GM18907 (cell line): ENCODE measurements around the gene CDC42SE1.
"Not testable (repeated sequence)": the region's sequence is repeated elsewhere in the genome, so short reads cannot be mapped to it uniquely, and the experiment has no call there.

ENCODE experiments used
- ATAC-seq: cut with Tn5 transposase; IDR thresholded peaks from one replicate; pipeline ENCODE4 v1.9.1; 2021; ENCODE audit warnings: mild to moderate bottlenecking, moderate library complexity; ENCODE audit not compliant: unreplicated experiment

CDC42SE1 gene

GRCh38 chr1:151059109-151060006 is at the start of gene CDC42SE1:
TSS of gene CDC42SE1 (minus strand) at chr1:151059622. CDS start at chr1:151055730, 3,892 bp downstream.
- ATAC-seq, result peak; percentile 77

GRCh38 chr1:151108331-151108730 is 48.9 kb upstream of the CDC42SE1 start:
- no peak for ATAC-seq

- no peak for ATAC-seq
Observed at GRCh38 chr1:151106894-151107293, 47.5 kb upstream of the CDC42SE1 start.

- no peak for ATAC-seq
Observed at GRCh38 chr1:151104630-151105029, 45.2 kb upstream of the CDC42SE1 start.

GRCh38 chr1:151098126-151098525 is 38.7 kb upstream of the CDC42SE1 start:
- ATAC-seq, result no peak

- ATAC-seq, result not testable (repeated sequence)
Observed at GRCh38 chr1:151097426-151097825, 38.0 kb upstream of the CDC42SE1 start.

GRCh38 chr1:151085953-151086559 is 26.6 kb upstream of the CDC42SE1 start:
- no peak for ATAC-seq

- ATAC-seq, result no peak
Observed at GRCh38 chr1:151072224-151072623, 12.8 kb upstream of the CDC42SE1 start.

- peak; percentile 83 for ATAC-seq
Observed at GRCh38 chr1:151070474-151071276, 11.3 kb upstream of the CDC42SE1 start, which contains the start of gene GABPB2. TSS of gene GABPB2 (plus strand) at chr1:151070761. CDS start at chr1:151088190, 17,429 bp downstream.

- ATAC-seq, result no peak
Observed at GRCh38 chr1:151069103-151069486, 9.7 kb upstream of the CDC42SE1 start.

GRCh38 chr1:151067185-151067584 is 7.8 kb upstream of the CDC42SE1 start:
- no peak for ATAC-seq

GRCh38 chr1:151065089-151065645 is 5.7 kb upstream of the CDC42SE1 start:
- ATAC-seq, result no peak

GRCh38 chr1:151062741-151063371 is 3.4 kb upstream of the CDC42SE1 start:
- no peak for ATAC-seq

GRCh38 chr1:151061704-151062103 is 2.3 kb upstream of the CDC42SE1 start:
- no peak for ATAC-seq

GRCh38 chr1:151060657-151061421 is 1.4 kb upstream of the CDC42SE1 start:
- no peak for ATAC-seq

GRCh38 chr1:151060007-151060656 is 710 bp upstream of the CDC42SE1 start, which contains the start of gene MLLT11:
TSS of gene MLLT11 (plus strand) at chr1:151060397. CDS start at chr1:151067225, 6,828 bp downstream.
- ATAC-seq, result no peak

- ATAC-seq, result no peak
Observed at GRCh38 chr1:151058692-151059091, 730 bp downstream of the CDC42SE1 start.

GRCh38 chr1:151056149-151056548 is 3.3 kb downstream of the CDC42SE1 start:
- ATAC-seq, result no peak

- ATAC-seq, result no peak
Observed at GRCh38 chr1:151055581-151055980, 3.8 kb downstream of the CDC42SE1 start.
